GM23248 (cell line): ENCODE data around the gene NUB1. TPM values are rescaled to one million over a fixed set of nuclear protein-coding genes. Genes with fewer than 3 reads are reported as not detected.

Experiments used
- DNase-seq: peaks from one replicate; pipeline ENCODE4 v3.0.0-alpha.2; 2015
- H2AFZ ChIP-seq: fragments of 200-600 bp; sonication (generic); 2 replicates; pipeline ENCODE4 v1.6.1; 2016; ENCODE audit warnings: antibody characterized with exemption
- H3F3A ChIP-seq: fragments of 200-600 bp; sonication (generic); 2 replicates; pipeline ENCODE4 v1.6.1; 2016; ENCODE audit warnings: mild to moderate bottlenecking, antibody characterized with exemption, mixed run types; ENCODE audit not compliant: insufficient read depth
- H3K27ac ChIP-seq: fragments of 200-600 bp; sonication (generic); 2 replicates; pipeline ENCODE4 v1.5.1; 2016; ENCODE audit warnings: mild to moderate bottlenecking
- H3K27me3 ChIP-seq: fragments of 200-600 bp; sonication (generic); replicated peaks from 2 replicates; pipeline ENCODE4 v1.6.1; 2016; ENCODE audit warnings: mild to moderate bottlenecking; ENCODE audit not compliant: insufficient read depth
- H3K36me3 ChIP-seq: fragments of 200-600 bp; sonication (generic); 2 replicates; pipeline ENCODE4 v1.6.1; 2016; ENCODE audit warnings: low read depth, mild to moderate bottlenecking
- H3K4me1 ChIP-seq: fragments of 200-600 bp; sonication (generic); 2 replicates; pipeline ENCODE4 v1.6.1; 2016; ENCODE audit warnings: mild to moderate bottlenecking; ENCODE audit not compliant: insufficient read depth
- H3K4me2 ChIP-seq: fragments of 200-600 bp; sonication (generic); one replicate; pipeline ENCODE4 v1.6.1; 2016; ENCODE audit warnings: mild to moderate bottlenecking; ENCODE audit not compliant: unreplicated experiment
- H3K4me3 ChIP-seq: fragments of 200-600 bp; sonication (generic); 2 replicates; pipeline ENCODE4 v1.5.1; 2016; ENCODE audit warnings: mild to moderate bottlenecking
- H3K79me2 ChIP-seq: fragments of 200-600 bp; sonication (generic); 2 replicates; pipeline ENCODE4 v1.6.1; 2016; ENCODE audit warnings: mild to moderate bottlenecking; ENCODE audit not compliant: insufficient read depth
- H3K9ac ChIP-seq: fragments of 200-600 bp; sonication (generic); 2 replicates; pipeline ENCODE4 v1.6.1; 2016; ENCODE audit warnings: mild to moderate bottlenecking
- H3K9me2 ChIP-seq: fragments of 200-600 bp; sonication (generic); 2 replicates; pipeline ENCODE4 v1.6.1; 2016; ENCODE audit warnings: mixed run types, mild to moderate bottlenecking, moderate library complexity; ENCODE audit not compliant: insufficient read depth
- H3K9me3 ChIP-seq: fragments of 200-600 bp; sonication (generic); one replicate; pipeline ENCODE4 v1.6.1; 2017; ENCODE audit warnings: low read depth
- H4K20me1 ChIP-seq: fragments of 200-600 bp; sonication (generic); 2 replicates; pipeline ENCODE4 v1.6.0; 2016; ENCODE audit not compliant: insufficient read depth
- EZH2 ChIP-seq: fragments of 200-600 bp; sonication (generic); IDR thresholded peaks from 2 replicates; pipeline ENCODE4 v1.6.1; 2018; ENCODE audit warnings: antibody characterized with exemption, mild to moderate bottlenecking; ENCODE audit not compliant: insufficient read depth, poor library complexity, severe bottlenecking
- EZH2phosphoT487 ChIP-seq: fragments of 200-600 bp; sonication (generic); IDR thresholded peaks from 2 replicates; pipeline ENCODE4 v1.6.1; 2018; ENCODE audit warnings: antibody characterized with exemption, moderate library complexity, mild to moderate bottlenecking, low read depth; ENCODE audit not compliant: insufficient read depth
- WGBS, 2 experiments: methylation state at CpG; one replicate each; pipeline ENCODE4 v1.1.6; 2015 to 2017; ENCODE audit warnings: low lambda C conversion rate in 2 of 2, low coverage in 1 of 2; ENCODE audit errors: missing lambda C conversion rate in 2 of 2; 5-methylcytosine and 5-hydroxymethylcytosine counted together
- in situ Hi-C: fragments of 300-500 bp; cut with MboI; formaldehyde crosslinking; loops from 2 replicates; pipeline ENCODE4 v1.15.0; 2020
- polyA plus RNA-seq: library from polyadenylated mRNA; unstranded; fragments of >200 nt; fragmentation: Nextera tagmentation; extraction: Ambion mirVana; gene quantifications from 2 replicates; pipeline ENCODE4 v1.2.1, GENCODE V29; 2016
- total RNA-seq: library from RNA; depleted of rRNA; stranded (reverse); fragments of >200 nt; shearing (Covaris generic); gene quantifications from 2 replicates; pipeline ENCODE4 v1.2.3, GENCODE V29; 2014

Gene NUB1
- total and polyA plus RNA-seq, 2 experiments from 2014 or later, result 43.4 to 48.0 TPM

DNA sequence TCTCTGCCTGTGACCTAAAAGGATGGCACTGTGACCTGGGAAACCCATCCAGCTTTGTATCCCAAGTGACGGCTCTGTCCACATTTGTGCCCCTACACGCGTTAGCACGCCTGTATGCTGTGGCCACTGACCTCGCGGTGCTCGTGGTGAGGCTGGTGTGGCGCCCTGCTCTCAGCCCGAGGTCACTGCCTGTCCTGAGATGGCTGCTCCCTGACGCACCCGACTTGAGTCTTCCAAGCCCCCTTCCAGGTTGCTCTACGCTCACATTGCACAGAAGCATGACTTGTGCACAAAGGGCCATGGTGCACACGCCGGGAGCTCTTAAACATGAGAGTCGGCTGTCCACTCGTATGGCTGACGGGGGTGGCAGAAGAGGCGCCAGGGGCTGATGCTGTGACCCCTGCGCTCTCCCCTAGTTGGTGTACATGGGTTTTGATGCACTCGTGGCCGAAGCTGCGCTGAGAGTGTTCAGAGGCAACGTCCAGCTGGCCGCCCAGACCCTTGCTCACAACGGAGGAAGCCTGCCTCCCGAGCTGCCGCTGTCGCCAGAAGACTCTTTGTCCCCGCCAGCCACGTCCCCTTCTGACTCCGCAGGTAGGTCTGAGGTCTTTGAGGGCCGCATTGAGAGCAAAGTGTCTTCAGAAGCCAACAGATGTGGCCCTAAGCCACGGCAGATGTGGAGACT, 34.7 kb downstream of the NUB1 start:
- Histone ChIP-seq H3K9ac (no peak overlapping the region), H3K4me1 (no peaks in the 10 kb centered on the region), H3F3A (no peaks in the 10 kb centered on the region), H3K27ac (no peak overlapping the region), H3K36me3 (no peaks in the 10 kb centered on the region), H3K4me3 (no peak overlapping the region), H3K27me3 (peaks cover 6% of the 10 kb centered on the region; the same call in 1 of the 2 replicates), H3K4me2 (no peak overlapping the region), H3K9me3 (no peaks in the 10 kb centered on the region), H4K20me1 (no peaks in the 10 kb centered on the region), H3K79me2 (no peaks in the 10 kb centered on the region), H3K9me2 (no peaks in the 10 kb centered on the region), H2AFZ (no peak overlapping the region)
- no peak for TF ChIP-seq EZH2
- no peak for TF ChIP-seq EZH2phosphoT487
- 90 to 93% methylated on average over 33 of the region's 33 CpGs for whole genome bisulfite sequencing, 2 experiments
- in situ Hi-C loops, result no loop called here
- no peak for DNase-seq

GRCh38 chr7:151377406-151377805, 35.8 kb downstream of the NUB1 start:
- Histone ChIP-seq H3K9me3 (no peaks in the 10 kb centered on the region), H3F3A (no peaks in the 10 kb centered on the region), H3K4me3 (no peak overlapping the region), H3K9ac (no peak overlapping the region), H4K20me1 (no peaks in the 10 kb centered on the region), H3K4me1 (no peaks in the 10 kb centered on the region), H3K27me3 (peaks cover 14% of the 10 kb centered on the region), H2AFZ (no peak overlapping the region), H3K79me2 (no peaks in the 10 kb centered on the region), H3K27ac (no peak overlapping the region), H3K36me3 (no peaks in the 10 kb centered on the region), H3K4me2 (no peak overlapping the region), H3K9me2 (no peaks in the 10 kb centered on the region)
- TF ChIP-seq EZH2phosphoT487 (no peak), EZH2 (no peak)
- DNase-seq, result no peak
- in situ Hi-C loops, result no loop called here
- 81 to 89% methylated on average over 11 to 12 of the region's 12 CpGs for WGBS, 2 experiments

DNA sequence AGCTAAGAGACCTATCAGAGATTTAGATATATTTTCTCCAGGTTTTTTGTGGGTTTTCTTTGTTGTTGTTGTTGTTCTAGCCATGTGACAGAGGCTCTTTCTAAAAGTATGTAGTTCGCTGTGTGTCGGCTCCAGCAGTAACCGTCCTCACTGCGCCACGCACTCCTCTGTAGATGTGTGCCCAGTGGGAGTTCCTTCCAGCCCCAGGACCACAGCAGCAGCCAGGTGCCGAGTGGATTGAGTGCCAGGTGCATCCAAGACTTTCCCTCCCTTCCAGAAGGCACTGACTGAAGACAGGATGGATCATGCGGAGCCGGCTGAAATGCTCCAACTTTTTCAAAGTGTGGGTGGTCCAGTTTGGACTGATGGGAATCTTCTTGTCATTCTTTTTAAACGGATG, 36.4 kb downstream of the NUB1 start:
- H3K27ac ChIP-seq, result no peak overlapping the region
- H3K79me2 ChIP-seq, result no peaks in the 10 kb centered on the region
- H3K36me3 ChIP-seq, result no peaks in the 10 kb centered on the region
- H4K20me1 ChIP-seq, result no peaks in the 10 kb centered on the region
- H3K9me3 ChIP-seq, result no peaks in the 10 kb centered on the region
- H3K9ac ChIP-seq, result no peak overlapping the region
- no peak for DNase-seq
- in situ Hi-C loops, result no loop called here
- no peak overlapping the region for H3K4me2 ChIP-seq
- no peak overlapping the region for H3K4me3 ChIP-seq
- no peaks in the 10 kb centered on the region for H3K4me1 ChIP-seq
- H3K27me3 ChIP-seq, result peaks cover 18% of the 10 kb centered on the region
- H2AFZ ChIP-seq, result no peak overlapping the region
- H3F3A ChIP-seq, result no peaks in the 10 kb centered on the region
- no peaks in the 10 kb centered on the region for H3K9me2 ChIP-seq
- TF ChIP-seq EZH2phosphoT487 (no peak), EZH2 (no peak)
- WGBS, 2 experiments, result 85 to 87% methylated on average over 9 of the region's 9 CpGs

- H3K36me3 ChIP-seq, result no peaks in the 10 kb centered on the region
- no peaks in the 10 kb centered on the region for H3K9me2 ChIP-seq
- no peak for TF ChIP-seq EZH2phosphoT487
- H3K9ac ChIP-seq, result no peak overlapping the region
- H3K4me3 ChIP-seq, result no peak overlapping the region
- no peak for DNase-seq
- no peak overlapping the region for H3K27ac ChIP-seq
- no peaks in the 10 kb centered on the region for H3K9me3 ChIP-seq
- no peaks in the 10 kb centered on the region for H3F3A ChIP-seq
- no peaks in the 10 kb centered on the region for H3K4me1 ChIP-seq
- H3K4me2 ChIP-seq, result no peak overlapping the region
- no peaks in the 10 kb centered on the region for H4K20me1 ChIP-seq
- 85 to 86% methylated on average over 17 of the region's 17 CpGs for WGBS, 2 experiments
- peaks cover 19% of the 10 kb centered on the region for H3K27me3 ChIP-seq
- H3K79me2 ChIP-seq, result no peaks in the 10 kb centered on the region
- in situ Hi-C loops, result no loop called here
- H2AFZ ChIP-seq, result no peak overlapping the region
Observed at GRCh38 chr7:151378496-151379192, 37.0 kb downstream of the NUB1 start.
